ENCODE data around the gene AARS1.

DNA sequence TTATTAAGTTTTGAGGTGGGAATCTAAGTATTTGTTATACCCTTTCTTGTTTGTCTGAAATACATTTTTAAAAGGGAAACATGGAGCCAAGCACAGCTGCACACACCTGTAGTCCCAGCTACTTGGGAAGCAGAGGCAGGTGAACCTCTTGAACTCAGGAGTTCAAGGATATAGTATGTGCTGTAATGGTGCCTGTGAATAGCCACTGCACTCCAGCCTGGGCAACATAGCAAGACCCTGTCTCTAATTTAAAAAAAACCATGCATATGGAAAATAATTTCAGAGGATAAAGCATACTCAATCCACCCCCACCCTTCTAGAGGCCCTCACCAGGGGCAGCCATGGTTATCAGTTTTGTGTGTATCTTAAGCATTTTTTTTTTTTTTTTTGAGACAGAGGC is 6.3 kb upstream of the AARS1 start:
- TF ChIP-seq, protein P1, sequence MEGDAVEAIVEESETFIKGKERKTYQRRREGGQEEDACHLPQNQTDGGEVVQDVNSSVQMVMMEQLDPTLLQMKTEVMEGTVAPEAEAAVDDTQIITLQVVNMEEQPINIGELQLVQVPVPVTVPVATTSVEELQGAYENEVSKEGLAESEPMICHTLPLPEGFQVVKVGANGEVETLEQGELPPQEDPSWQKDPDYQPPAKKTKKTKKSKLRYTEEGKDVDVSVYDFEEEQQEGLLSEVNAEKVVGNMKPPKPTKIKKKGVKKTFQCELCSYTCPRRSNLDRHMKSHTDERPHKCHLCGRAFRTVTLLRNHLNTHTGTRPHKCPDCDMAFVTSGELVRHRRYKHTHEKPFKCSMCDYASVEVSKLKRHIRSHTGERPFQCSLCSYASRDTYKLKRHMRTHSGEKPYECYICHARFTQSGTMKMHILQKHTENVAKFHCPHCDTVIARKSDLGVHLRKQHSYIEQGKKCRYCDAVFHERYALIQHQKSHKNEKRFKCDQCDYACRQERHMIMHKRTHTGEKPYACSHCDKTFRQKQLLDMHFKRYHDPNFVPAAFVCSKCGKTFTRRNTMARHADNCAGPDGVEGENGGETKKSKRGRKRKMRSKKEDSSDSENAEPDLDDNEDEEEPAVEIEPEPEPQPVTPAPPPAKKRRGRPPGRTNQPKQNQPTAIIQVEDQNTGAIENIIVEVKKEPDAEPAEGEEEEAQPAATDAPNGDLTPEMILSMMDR (tag by site-specific recombination; IDR thresholded peaks at IDR 0.05): no peak
- TF ChIP-seq, protein P2, sequence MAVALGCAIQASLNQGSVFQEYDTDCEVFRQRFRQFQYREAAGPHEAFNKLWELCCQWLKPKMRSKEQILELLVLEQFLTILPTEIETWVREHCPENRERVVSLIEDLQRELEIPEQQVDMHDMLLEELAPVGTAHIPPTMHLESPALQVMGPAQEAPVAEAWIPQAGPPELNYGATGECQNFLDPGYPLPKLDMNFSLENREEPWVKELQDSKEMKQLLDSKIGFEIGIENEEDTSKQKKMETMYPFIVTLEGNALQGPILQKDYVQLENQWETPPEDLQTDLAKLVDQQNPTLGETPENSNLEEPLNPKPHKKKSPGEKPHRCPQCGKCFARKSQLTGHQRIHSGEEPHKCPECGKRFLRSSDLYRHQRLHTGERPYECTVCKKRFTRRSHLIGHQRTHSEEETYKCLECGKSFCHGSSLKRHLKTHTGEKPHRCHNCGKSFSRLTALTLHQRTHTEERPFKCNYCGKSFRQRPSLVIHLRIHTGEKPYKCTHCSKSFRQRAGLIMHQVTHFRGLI (tag by site-specific recombination; IDR thresholded peaks at IDR 0.05): no peak
- TF ChIP-seq, protein P3, sequence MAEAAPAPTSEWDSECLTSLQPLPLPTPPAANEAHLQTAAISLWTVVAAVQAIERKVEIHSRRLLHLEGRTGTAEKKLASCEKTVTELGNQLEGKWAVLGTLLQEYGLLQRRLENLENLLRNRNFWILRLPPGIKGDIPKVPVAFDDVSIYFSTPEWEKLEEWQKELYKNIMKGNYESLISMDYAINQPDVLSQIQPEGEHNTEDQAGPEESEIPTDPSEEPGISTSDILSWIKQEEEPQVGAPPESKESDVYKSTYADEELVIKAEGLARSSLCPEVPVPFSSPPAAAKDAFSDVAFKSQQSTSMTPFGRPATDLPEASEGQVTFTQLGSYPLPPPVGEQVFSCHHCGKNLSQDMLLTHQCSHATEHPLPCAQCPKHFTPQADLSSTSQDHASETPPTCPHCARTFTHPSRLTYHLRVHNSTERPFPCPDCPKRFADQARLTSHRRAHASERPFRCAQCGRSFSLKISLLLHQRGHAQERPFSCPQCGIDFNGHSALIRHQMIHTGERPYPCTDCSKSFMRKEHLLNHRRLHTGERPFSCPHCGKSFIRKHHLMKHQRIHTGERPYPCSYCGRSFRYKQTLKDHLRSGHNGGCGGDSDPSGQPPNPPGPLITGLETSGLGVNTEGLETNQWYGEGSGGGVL (tag by site-specific recombination; IDR thresholded peaks at IDR 0.05): no peak
- TF ChIP-seq, protein P4, sequence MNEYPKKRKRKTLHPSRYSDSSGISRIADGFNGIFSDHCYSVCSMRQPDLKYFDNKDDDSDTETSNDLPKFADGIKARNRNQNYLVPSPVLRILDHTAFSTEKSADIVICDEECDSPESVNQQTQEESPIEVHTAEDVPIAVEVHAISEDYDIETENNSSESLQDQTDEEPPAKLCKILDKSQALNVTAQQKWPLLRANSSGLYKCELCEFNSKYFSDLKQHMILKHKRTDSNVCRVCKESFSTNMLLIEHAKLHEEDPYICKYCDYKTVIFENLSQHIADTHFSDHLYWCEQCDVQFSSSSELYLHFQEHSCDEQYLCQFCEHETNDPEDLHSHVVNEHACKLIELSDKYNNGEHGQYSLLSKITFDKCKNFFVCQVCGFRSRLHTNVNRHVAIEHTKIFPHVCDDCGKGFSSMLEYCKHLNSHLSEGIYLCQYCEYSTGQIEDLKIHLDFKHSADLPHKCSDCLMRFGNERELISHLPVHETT (tag by site-specific recombination; IDR thresholded peaks at IDR 0.05): no peak
- TF ChIP-seq, protein P5, sequence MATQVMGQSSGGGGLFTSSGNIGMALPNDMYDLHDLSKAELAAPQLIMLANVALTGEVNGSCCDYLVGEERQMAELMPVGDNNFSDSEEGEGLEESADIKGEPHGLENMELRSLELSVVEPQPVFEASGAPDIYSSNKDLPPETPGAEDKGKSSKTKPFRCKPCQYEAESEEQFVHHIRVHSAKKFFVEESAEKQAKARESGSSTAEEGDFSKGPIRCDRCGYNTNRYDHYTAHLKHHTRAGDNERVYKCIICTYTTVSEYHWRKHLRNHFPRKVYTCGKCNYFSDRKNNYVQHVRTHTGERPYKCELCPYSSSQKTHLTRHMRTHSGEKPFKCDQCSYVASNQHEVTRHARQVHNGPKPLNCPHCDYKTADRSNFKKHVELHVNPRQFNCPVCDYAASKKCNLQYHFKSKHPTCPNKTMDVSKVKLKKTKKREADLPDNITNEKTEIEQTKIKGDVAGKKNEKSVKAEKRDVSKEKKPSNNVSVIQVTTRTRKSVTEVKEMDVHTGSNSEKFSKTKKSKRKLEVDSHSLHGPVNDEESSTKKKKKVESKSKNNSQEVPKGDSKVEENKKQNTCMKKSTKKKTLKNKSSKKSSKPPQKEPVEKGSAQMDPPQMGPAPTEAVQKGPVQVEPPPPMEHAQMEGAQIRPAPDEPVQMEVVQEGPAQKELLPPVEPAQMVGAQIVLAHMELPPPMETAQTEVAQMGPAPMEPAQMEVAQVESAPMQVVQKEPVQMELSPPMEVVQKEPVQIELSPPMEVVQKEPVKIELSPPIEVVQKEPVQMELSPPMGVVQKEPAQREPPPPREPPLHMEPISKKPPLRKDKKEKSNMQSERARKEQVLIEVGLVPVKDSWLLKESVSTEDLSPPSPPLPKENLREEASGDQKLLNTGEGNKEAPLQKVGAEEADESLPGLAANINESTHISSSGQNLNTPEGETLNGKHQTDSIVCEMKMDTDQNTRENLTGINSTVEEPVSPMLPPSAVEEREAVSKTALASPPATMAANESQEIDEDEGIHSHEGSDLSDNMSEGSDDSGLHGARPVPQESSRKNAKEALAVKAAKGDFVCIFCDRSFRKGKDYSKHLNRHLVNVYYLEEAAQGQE (tag by site-specific recombination; IDR thresholded peaks at IDR 0.05): no peak
- no peak for TF ChIP-seq ZNF529 (tag by site-specific recombination; IDR thresholded peaks at IDR 0.05; ENCODE audit: insufficient replicate concordance)
- TF ChIP-seq ZNF707 (tag by site-specific recombination; IDR thresholded peaks at IDR 0.05): no peak
- TF ChIP-seq ZBTB1 (tag by site-specific recombination; IDR thresholded peaks at IDR 0.05): no peak
- TF ChIP-seq ZNF274 (IDR thresholded peaks at IDR 0.05; ENCODE audit: low read length): no peak
- no peak for TF ChIP-seq ZNF274 (tag by site-specific recombination; IDR thresholded peaks at IDR 0.05; ENCODE audit: borderline replicate concordance)

Measured in HEK293 (cell line).